ENCODE results near the gene ANKRD44.
"Not testable (repeated sequence)": the region's sequence is repeated elsewhere in the genome, so short reads cannot be mapped to it uniquely, and the experiment has no call there.

The ANKRD44 gene

GRCh38 chr2:197315371-197315770 is 4.8 kb upstream of the ANKRD44 start:
- no peak for DNase-seq (ENCODE audit: low spot score)

GRCh38 chr2:197312186-197312585 is 1.6 kb upstream of the ANKRD44 start:
- no peak for DNase-seq (ENCODE audit: low spot score)

- no peak for DNase-seq (ENCODE audit: low spot score)
Observed at GRCh38 chr2:197311421-197312033, 947 bp upstream of the ANKRD44 start.

- no peak for DNase-seq (ENCODE audit: low spot score)
Observed at GRCh38 chr2:197310987-197311420, 424 bp upstream of the ANKRD44 start.

GRCh38 chr2:197309691-197310231 is 819 bp downstream of the ANKRD44 start:
- peak; percentile 45 for DNase-seq (ENCODE audit: low spot score)

GRCh38 chr2:197308996-197309690 is 1.4 kb downstream of the ANKRD44 start:
- DNase-seq (ENCODE audit: low spot score) = no peak

- no peak for DNase-seq (ENCODE audit: low spot score)
Observed at GRCh38 chr2:197308585-197308984, 2.0 kb downstream of the ANKRD44 start.

- DNase-seq (ENCODE audit: low spot score) = no peak
Observed at GRCh38 chr2:197307933-197308521, 2.6 kb downstream of the ANKRD44 start.

- DNase-seq (ENCODE audit: low spot score) = no peak
Observed at GRCh38 chr2:197307236-197307932, 3.2 kb downstream of the ANKRD44 start.

- no peak for DNase-seq (ENCODE audit: low spot score)
Observed at GRCh38 chr2:197306696-197307040, 3.9 kb downstream of the ANKRD44 start.

- no peak for DNase-seq (ENCODE audit: low spot score)
Observed at GRCh38 chr2:197306024-197306695, 4.4 kb downstream of the ANKRD44 start.

- DNase-seq (ENCODE audit: low spot score) = no peak
Observed at GRCh38 chr2:197304556-197305011, 6.0 kb downstream of the ANKRD44 start.

- no peak for DNase-seq (ENCODE audit: low spot score)
Observed at GRCh38 chr2:197300139-197300538, 10.4 kb downstream of the ANKRD44 start.

- DNase-seq (ENCODE audit: low spot score) = no peak
Observed at GRCh38 chr2:197298609-197299008, 12.0 kb downstream of the ANKRD44 start.

- DNase-seq (ENCODE audit: low spot score) = no peak
Observed at GRCh38 chr2:197297772-197298318, 12.7 kb downstream of the ANKRD44 start.

- no peak for DNase-seq (ENCODE audit: low spot score)
Observed at GRCh38 chr2:197297266-197297665, 13.3 kb downstream of the ANKRD44 start.

- no peak for DNase-seq (ENCODE audit: low spot score)
Observed at GRCh38 chr2:197296835-197297234, 13.7 kb downstream of the ANKRD44 start.

GRCh38 chr2:197294260-197294659 is 16.3 kb downstream of the ANKRD44 start:
- DNase-seq (ENCODE audit: low spot score) = no peak

GRCh38 chr2:197293252-197294007 is 17.1 kb downstream of the ANKRD44 start:
- peak; percentile 44 for DNase-seq (ENCODE audit: low spot score)

- no peak for DNase-seq (ENCODE audit: low spot score)
Observed at GRCh38 chr2:197292619-197293018, 18.0 kb downstream of the ANKRD44 start.

GRCh38 chr2:197287596-197287932 is 23.0 kb downstream of the ANKRD44 start:
- DNase-seq (ENCODE audit: low spot score) = not testable (repeated sequence)
